Mesendoderm (in vitro differentiated cells): Measurements from ENCODE around the gene LRBA.

Source experiments
- DNase-seq: peaks from one replicate; pipeline ENCODE4 v3.0.0; 2013
- H2AK5ac ChIP-seq: 2 replicates; pipeline ENCODE4 v1.6.1; 2013; ENCODE audit warnings: low read length, inconsistent platforms
- H2BK120ac ChIP-seq: 2 replicates; pipeline ENCODE4 v1.6.1; 2013; ENCODE audit warnings: low read depth, mild to moderate bottlenecking, low read length, moderate library complexity, mixed read lengths
- H2BK15ac ChIP-seq: replicated peaks from 2 replicates; pipeline ENCODE4 v1.6.1; 2013; ENCODE audit warnings: low read depth, mild to moderate bottlenecking, moderate library complexity
- H2BK5ac ChIP-seq: 2 replicates; pipeline ENCODE4 v1.6.1; 2013; ENCODE audit warnings: low read length, inconsistent platforms
- H3K18ac ChIP-seq: 2 replicates; pipeline ENCODE4 v1.6.1; 2013; ENCODE audit warnings: mild to moderate bottlenecking, low read length, mixed read lengths
- H3K23ac ChIP-seq: one replicate; pipeline ENCODE4 v1.6.1; 2013; ENCODE audit warnings: low read length
- H3K27ac ChIP-seq: 2 replicates; pipeline ENCODE4 v1.5.1; 2013; ENCODE audit warnings: low read depth, mild to moderate bottlenecking, inconsistent platforms, low read length, moderate library complexity
- H3K27me3 ChIP-seq: 2 replicates; pipeline ENCODE4 v1.6.1; 2013; ENCODE audit warnings: low read length, control low read depth, mild to moderate bottlenecking, inconsistent platforms; ENCODE audit not compliant: insufficient read depth, poor library complexity
- H3K36me3 ChIP-seq: 2 replicates; pipeline ENCODE4 v1.6.1; 2013; ENCODE audit warnings: low read length, inconsistent platforms; ENCODE audit not compliant: control insufficient read depth, insufficient read depth
- H3K4ac ChIP-seq: one replicate; pipeline ENCODE4 v1.6.1; 2013; ENCODE audit warnings: low read depth, mild to moderate bottlenecking, low read length, moderate library complexity
- H3K4me1 ChIP-seq: 2 replicates; pipeline ENCODE4 v1.6.1; 2013; ENCODE audit warnings: low read depth, low read length, inconsistent platforms; ENCODE audit not compliant: control insufficient read depth
- H3K4me2 ChIP-seq: 2 replicates; pipeline ENCODE4 v1.6.1; 2013; ENCODE audit warnings: low read length
- H3K4me3 ChIP-seq: 2 replicates; pipeline ENCODE4 v1.5.1; 2013; ENCODE audit warnings: mild to moderate bottlenecking, low read length
- H3K56ac ChIP-seq: one replicate; pipeline ENCODE4 v1.6.1; 2013; ENCODE audit warnings: low read length
- H3K79me1 ChIP-seq: 2 replicates; pipeline ENCODE4 v1.6.1; 2013; ENCODE audit warnings: low read length, inconsistent platforms
- H3K79me2 ChIP-seq: 2 replicates; pipeline ENCODE4 v1.6.1; 2013; ENCODE audit warnings: mild to moderate bottlenecking, low read length; ENCODE audit not compliant: control insufficient read depth, insufficient read depth
- H3K9ac ChIP-seq: 2 replicates; pipeline ENCODE4 v1.6.1; 2013; ENCODE audit warnings: low read length, inconsistent platforms
- H4K5ac ChIP-seq: one replicate; pipeline ENCODE4 v1.6.1; 2013; ENCODE audit warnings: low read length
- H4K8ac ChIP-seq: one replicate; pipeline ENCODE4 v1.6.1; 2013; ENCODE audit warnings: low read depth, mild to moderate bottlenecking, control low read depth, low read length, moderate library complexity
- WGBS: extraction: QIAGEN DNeasy Blood & Tissue Kit; methylation state at CpG from one replicate; pipeline ENCODE4 v1.1.7; 2013; ENCODE audit warnings: low lambda C conversion rate, missing lambda C conversion rate; ENCODE audit not compliant: insufficient coverage; ENCODE audit errors: extremely low coverage; 5-methylcytosine and 5-hydroxymethylcytosine counted together

The LRBA gene

DNA sequence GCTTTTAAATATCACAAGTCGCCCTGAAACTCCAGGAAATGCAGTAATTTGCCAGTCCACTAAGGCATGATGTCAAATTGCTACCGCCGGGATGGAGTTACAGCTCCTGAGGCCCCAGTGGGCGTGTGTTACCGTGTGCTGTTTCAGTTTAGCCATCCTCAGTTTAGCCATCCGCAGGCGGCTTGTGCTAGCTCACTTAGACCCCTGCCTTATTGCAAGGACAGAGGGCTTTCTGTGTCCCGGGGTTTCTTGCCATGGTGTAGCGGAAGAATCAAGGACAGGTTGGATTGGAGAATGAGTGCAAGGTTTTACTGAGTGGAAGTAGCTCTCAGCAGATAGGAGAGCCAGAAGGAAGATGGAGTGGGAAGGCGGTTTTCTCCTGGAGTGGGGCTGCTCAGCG lies 33.8 kb upstream of the LRBA start:
- WGBS: no CpG with 5 or more reads among the region's 11 CpGs

DNA sequence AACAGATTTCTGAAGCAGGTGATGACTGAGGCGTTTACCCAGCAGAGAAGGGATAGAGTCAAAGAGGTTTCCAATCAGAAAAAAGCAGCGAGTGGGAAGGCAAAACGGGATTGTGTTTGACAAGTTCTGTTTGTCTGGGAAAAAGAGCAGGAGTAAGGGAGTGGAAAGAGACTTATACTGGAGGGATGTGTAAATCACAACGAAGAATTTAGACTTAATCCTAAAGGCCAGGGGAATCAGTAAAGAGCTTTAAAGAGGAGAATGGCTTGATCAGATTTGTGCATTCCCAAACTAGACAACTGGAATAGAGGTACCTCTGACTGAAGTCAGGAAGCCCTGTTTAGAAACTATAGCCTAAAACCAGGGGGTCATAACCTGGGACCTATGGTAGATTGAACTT lies 31.5 kb upstream of the LRBA start:
- Histone ChIP-seq H2BK120ac (no peak overlapping the region), H3K27ac (no peak overlapping the region), H3K4me3 (no peak overlapping the region), H3K79me1 (no peaks in the 10 kb centered on the region), H4K8ac (no peak overlapping the region), H3K36me3 (no peaks in the 10 kb centered on the region), H3K4me2 (no peak overlapping the region), H3K27me3 (no peaks in the 10 kb centered on the region), H3K23ac (no peak overlapping the region), H3K4me1 (no peaks in the 10 kb centered on the region), H3K4ac (no peak overlapping the region), H3K18ac (no peak overlapping the region), H3K56ac (no peak overlapping the region), H3K79me2 (no peaks in the 10 kb centered on the region), H2AK5ac (no peak overlapping the region), H4K5ac (no peak overlapping the region), H2BK15ac (no peak overlapping the region), H3K9ac (no peak overlapping the region), H2BK5ac (no peak overlapping the region)
- WGBS: no CpG with 5 or more reads among the region's 4 CpGs
- no peak for DNase-seq

More for the DNA sequence above, 33.8 kb upstream of the LRBA start:
- no peaks in the 10 kb centered on the region for H3K79me1 ChIP-seq
- no peak overlapping the region for H3K27ac ChIP-seq
- no peak overlapping the region for H2BK120ac ChIP-seq
- H2BK15ac ChIP-seq: no peak overlapping the region
- H4K5ac ChIP-seq: no peak overlapping the region
- no peak overlapping the region for H3K4ac ChIP-seq
- H3K27me3 ChIP-seq: no peaks in the 10 kb centered on the region
- H3K79me2 ChIP-seq: no peaks in the 10 kb centered on the region
- no peak overlapping the region for H2AK5ac ChIP-seq
- no peaks in the 10 kb centered on the region for H3K36me3 ChIP-seq
- H3K18ac ChIP-seq: no peak overlapping the region
- H3K23ac ChIP-seq: no peak overlapping the region
- no peak overlapping the region for H2BK5ac ChIP-seq
- peak overlapping the region; percentile 70 for H3K56ac ChIP-seq
- peak; percentile 45 for DNase-seq
- peak overlapping the region; percentile 25 for H3K4me2 ChIP-seq
- H4K8ac ChIP-seq: no peak overlapping the region
- H3K4me1 ChIP-seq: no peaks in the 10 kb centered on the region
- H3K4me3 ChIP-seq: no peak overlapping the region
- H3K9ac ChIP-seq: peak overlapping the region; percentile 44

GRCh38 chr4:151045907-151046306 lies 30.8 kb upstream of the LRBA start:
- Histone ChIP-seq H3K23ac (no peak overlapping the region), H3K4me1 (no peaks in the 10 kb centered on the region), H2BK15ac (no peak overlapping the region), H2BK5ac (no peak overlapping the region), H3K56ac (peak overlapping the region; percentile 19), H3K4me2 (no peak overlapping the region), H3K79me2 (no peaks in the 10 kb centered on the region), H3K79me1 (no peaks in the 10 kb centered on the region), H3K9ac (no peak overlapping the region), H3K36me3 (no peaks in the 10 kb centered on the region), H2AK5ac (no peak overlapping the region), H3K27me3 (no peaks in the 10 kb centered on the region), H3K27ac (no peak overlapping the region), H2BK120ac (no peak overlapping the region), H3K4me3 (no peak overlapping the region), H3K4ac (no peak overlapping the region), H4K5ac (no peak overlapping the region), H4K8ac (no peak overlapping the region), H3K18ac (no peak overlapping the region)
- WGBS: no CpG with 5 or more reads among the region's 3 CpGs
- peak; percentile 62 for DNase-seq

DNA sequence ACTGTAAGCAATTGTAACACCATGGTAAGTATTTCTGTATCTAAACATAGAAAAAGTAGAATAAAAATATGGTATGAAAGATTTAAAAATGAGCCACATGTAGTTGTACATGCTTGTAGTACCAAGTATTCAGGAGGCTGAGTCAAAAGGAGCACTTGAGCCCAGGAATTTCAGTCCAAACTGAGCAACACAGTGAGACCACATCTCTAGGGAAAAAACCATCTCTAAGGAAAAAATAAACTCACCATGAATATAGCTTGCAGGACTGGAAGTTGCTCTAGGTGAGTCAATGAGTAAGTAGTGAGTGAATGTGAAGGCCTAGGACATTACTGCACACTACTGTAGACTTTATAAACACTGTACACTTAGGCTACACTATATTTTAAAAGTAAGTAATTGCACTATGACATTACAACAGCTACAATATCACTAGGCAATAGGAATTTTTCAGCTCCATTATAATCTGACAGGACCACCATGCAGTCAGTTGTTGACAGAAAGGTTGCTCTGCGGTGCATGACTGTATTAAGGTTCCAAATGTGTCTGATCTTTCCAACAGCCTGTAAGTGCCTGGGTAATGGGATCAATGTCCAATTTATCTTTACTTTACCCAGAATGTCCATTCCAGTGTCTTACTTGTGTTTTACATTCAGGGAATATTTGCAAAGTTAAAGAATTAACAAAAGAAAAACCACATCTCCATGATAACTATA lies 28.9 kb upstream of the LRBA start:
- Histone ChIP-seq H3K79me2 (no peaks in the 10 kb centered on the region), H3K4me3 (no peak overlapping the region), H2AK5ac (no peak overlapping the region), H2BK15ac (no peak overlapping the region), H3K79me1 (no peaks in the 10 kb centered on the region), H3K27me3 (no peaks in the 10 kb centered on the region), H3K4me1 (no peaks in the 10 kb centered on the region), H3K27ac (no peak overlapping the region), H3K4ac (no peak overlapping the region), H3K56ac (no peak overlapping the region), H3K18ac (no peak overlapping the region), H3K23ac (no peak overlapping the region), H4K5ac (no peak overlapping the region), H2BK5ac (no peak overlapping the region), H3K36me3 (no peaks in the 10 kb centered on the region), H2BK120ac (no peak overlapping the region), H3K4me2 (no peak overlapping the region), H4K8ac (no peak overlapping the region), H3K9ac (no peak overlapping the region)
- no CpG with 5 or more reads among the region's 1 CpG for WGBS
- DNase-seq: no peak

DNA sequence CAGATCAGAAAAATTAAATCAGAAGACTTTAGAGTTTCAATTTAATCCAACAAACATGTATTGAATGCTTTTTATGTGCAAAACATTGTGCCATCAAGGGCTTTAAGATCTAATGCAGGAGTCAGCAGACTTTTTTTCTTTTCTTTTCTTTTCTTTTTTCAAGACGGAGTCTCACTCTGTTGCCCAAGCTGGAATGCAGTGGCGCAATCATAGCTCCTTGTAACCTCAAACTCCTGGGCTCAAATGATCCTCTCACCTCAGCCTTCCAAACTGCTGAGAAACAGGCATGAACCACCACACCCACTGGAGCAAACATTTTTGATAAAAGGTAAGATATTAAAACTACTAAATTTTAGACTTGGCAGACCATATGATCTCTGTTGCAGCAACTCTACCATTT lies 24.6 kb upstream of the LRBA start:
- Histone ChIP-seq H2BK5ac (no peak overlapping the region), H3K79me1 (no peaks in the 10 kb centered on the region), H3K4ac (no peak overlapping the region), H3K79me2 (no peaks in the 10 kb centered on the region), H3K4me2 (no peak overlapping the region), H4K5ac (no peak overlapping the region), H3K27me3 (no peaks in the 10 kb centered on the region), H4K8ac (no peak overlapping the region), H3K4me3 (no peak overlapping the region), H3K4me1 (no peaks in the 10 kb centered on the region), H3K56ac (no peak overlapping the region), H2BK15ac (no peak overlapping the region), H3K23ac (no peak overlapping the region), H3K36me3 (no peaks in the 10 kb centered on the region), H3K27ac (no peak overlapping the region), H2AK5ac (no peak overlapping the region), H3K9ac (no peak overlapping the region), H3K18ac (no peak overlapping the region), H2BK120ac (no peak overlapping the region)
- no peak for DNase-seq
- no CpG with 5 or more reads among the region's 2 CpGs for WGBS
